Measurements from ENCODE around the gene GPR160.

DNA sequence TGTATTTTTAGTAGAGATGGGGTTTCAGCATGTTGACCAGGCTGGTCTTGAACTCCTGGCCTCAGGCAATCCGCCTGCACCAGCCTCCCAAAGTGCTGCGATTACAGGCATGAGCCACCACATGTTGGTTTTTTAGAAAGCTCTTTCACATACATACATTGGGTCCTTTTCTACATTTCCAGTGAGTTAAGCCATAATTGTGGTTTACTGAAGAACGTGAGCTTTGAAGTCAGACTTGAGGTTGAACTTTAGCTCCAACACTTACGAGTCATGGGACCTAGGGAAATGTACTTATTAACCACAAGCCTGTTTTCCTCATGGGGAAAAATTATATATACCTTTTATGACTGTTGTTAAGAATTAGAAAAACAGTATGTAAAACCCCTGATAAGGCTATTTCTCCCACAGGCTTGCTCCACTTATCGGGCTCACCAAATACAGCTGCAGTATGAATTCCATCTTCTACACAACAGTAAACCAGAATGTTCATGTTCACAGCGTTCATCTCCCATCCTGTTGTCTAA, 39.0 kb downstream of the GPR160 start:
- no peak for TF ChIP-seq CTCF (IDR thresholded peaks at IDR 0.05 in 8 of 11, conservative IDR thresholded peaks at IDR 0.05 in 3 of 11)
- no peak for TF ChIP-seq POLR2AphosphoS5 (IDR thresholded peaks at IDR 0.05)

Measured in spleen (tissue), 7 donors.